ENCODE data around the gene PIK3CD.

DNA sequence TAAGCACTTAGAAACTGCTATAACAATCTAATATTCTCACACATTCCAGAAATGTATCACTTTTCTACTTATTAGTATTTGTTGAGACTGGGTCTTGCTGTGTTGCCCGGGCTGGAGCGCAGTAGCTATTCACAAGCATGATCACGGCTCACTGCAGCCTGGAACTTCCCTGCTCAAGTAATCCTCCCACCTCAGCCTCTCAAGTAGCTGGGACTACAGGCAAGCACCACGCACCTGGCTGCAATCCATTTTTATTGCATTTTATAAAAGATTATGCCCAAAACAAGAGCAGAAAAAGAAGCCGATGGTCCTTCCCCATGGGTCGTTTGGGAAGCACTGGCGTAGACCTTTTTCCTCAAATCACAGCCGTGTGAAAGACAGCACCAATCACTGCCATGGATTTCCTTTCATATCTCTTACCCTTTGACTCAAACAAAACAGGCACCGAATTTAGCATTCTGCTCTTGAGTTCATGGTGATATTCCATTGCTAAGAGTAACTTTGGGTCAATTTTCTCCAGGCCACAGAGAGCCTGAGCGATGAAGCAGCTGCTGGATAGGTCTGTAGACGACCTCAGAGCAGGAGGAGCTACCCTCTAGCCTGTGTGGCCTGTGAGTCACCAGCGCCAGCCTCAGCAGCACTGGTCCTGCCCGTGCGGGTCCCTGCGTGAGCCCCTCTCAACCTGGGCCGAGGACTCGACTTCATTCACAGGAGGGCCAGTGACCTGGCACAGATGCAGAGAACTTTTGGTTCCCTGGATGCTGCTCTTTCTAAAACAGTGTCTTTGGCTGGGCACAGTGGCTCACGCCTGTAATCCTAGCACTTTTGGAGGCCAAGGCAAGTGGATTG is 80.8 kb downstream of the PIK3CD start:
- TF ChIP-seq, protein P1, sequence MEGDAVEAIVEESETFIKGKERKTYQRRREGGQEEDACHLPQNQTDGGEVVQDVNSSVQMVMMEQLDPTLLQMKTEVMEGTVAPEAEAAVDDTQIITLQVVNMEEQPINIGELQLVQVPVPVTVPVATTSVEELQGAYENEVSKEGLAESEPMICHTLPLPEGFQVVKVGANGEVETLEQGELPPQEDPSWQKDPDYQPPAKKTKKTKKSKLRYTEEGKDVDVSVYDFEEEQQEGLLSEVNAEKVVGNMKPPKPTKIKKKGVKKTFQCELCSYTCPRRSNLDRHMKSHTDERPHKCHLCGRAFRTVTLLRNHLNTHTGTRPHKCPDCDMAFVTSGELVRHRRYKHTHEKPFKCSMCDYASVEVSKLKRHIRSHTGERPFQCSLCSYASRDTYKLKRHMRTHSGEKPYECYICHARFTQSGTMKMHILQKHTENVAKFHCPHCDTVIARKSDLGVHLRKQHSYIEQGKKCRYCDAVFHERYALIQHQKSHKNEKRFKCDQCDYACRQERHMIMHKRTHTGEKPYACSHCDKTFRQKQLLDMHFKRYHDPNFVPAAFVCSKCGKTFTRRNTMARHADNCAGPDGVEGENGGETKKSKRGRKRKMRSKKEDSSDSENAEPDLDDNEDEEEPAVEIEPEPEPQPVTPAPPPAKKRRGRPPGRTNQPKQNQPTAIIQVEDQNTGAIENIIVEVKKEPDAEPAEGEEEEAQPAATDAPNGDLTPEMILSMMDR (IDR thresholded peaks at IDR 0.05; ENCODE audit: extremely low read depth in 1 of 2, insufficient read depth in 1 of 2, low read depth in 1 of 2, low read length in 2 of 2), result no peak
- TF ChIP-seq, protein P2, sequence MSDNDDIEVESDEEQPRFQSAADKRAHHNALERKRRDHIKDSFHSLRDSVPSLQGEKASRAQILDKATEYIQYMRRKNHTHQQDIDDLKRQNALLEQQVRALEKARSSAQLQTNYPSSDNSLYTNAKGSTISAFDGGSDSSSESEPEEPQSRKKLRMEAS (IDR thresholded peaks at IDR 0.05; ENCODE audit: insufficient read depth, insufficient read length), result no peak
- no peak for TF ChIP-seq POLR2A (IDR thresholded peaks at IDR 0.05; ENCODE audit: low read depth, low read length)
